GM23248 (cell line): ENCODE results near the gene PHYKPL. TPM values are rescaled to one million over a fixed set of nuclear protein-coding genes. Genes with fewer than 3 reads are reported as not detected.

Experiments used
- DNase-seq: peaks from one replicate; pipeline ENCODE4 v3.0.0-alpha.2; 2015
- H2AFZ ChIP-seq: fragments of 200-600 bp; sonication (generic); 2 replicates; pipeline ENCODE4 v1.6.1; 2016; ENCODE audit warnings: antibody characterized with exemption
- H3F3A ChIP-seq: fragments of 200-600 bp; sonication (generic); 2 replicates; pipeline ENCODE4 v1.6.1; 2016; ENCODE audit warnings: mild to moderate bottlenecking, antibody characterized with exemption, mixed run types; ENCODE audit not compliant: insufficient read depth
- H3K27ac ChIP-seq: fragments of 200-600 bp; sonication (generic); 2 replicates; pipeline ENCODE4 v1.5.1; 2016; ENCODE audit warnings: mild to moderate bottlenecking
- H3K27me3 ChIP-seq: fragments of 200-600 bp; sonication (generic); replicated peaks from 2 replicates; pipeline ENCODE4 v1.6.1; 2016; ENCODE audit warnings: mild to moderate bottlenecking; ENCODE audit not compliant: insufficient read depth
- H3K36me3 ChIP-seq: fragments of 200-600 bp; sonication (generic); 2 replicates; pipeline ENCODE4 v1.6.1; 2016; ENCODE audit warnings: low read depth, mild to moderate bottlenecking
- H3K4me1 ChIP-seq: fragments of 200-600 bp; sonication (generic); 2 replicates; pipeline ENCODE4 v1.6.1; 2016; ENCODE audit warnings: mild to moderate bottlenecking; ENCODE audit not compliant: insufficient read depth
- H3K4me2 ChIP-seq: fragments of 200-600 bp; sonication (generic); one replicate; pipeline ENCODE4 v1.6.1; 2016; ENCODE audit warnings: mild to moderate bottlenecking; ENCODE audit not compliant: unreplicated experiment
- H3K4me3 ChIP-seq: fragments of 200-600 bp; sonication (generic); 2 replicates; pipeline ENCODE4 v1.5.1; 2016; ENCODE audit warnings: mild to moderate bottlenecking
- H3K79me2 ChIP-seq: fragments of 200-600 bp; sonication (generic); 2 replicates; pipeline ENCODE4 v1.6.1; 2016; ENCODE audit warnings: mild to moderate bottlenecking; ENCODE audit not compliant: insufficient read depth
- H3K9ac ChIP-seq: fragments of 200-600 bp; sonication (generic); 2 replicates; pipeline ENCODE4 v1.6.1; 2016; ENCODE audit warnings: mild to moderate bottlenecking
- H3K9me2 ChIP-seq: fragments of 200-600 bp; sonication (generic); 2 replicates; pipeline ENCODE4 v1.6.1; 2016; ENCODE audit warnings: mixed run types, mild to moderate bottlenecking, moderate library complexity; ENCODE audit not compliant: insufficient read depth
- H3K9me3 ChIP-seq: fragments of 200-600 bp; sonication (generic); one replicate; pipeline ENCODE4 v1.6.1; 2017; ENCODE audit warnings: low read depth
- H4K20me1 ChIP-seq: fragments of 200-600 bp; sonication (generic); 2 replicates; pipeline ENCODE4 v1.6.0; 2016; ENCODE audit not compliant: insufficient read depth
- EZH2 ChIP-seq: fragments of 200-600 bp; sonication (generic); IDR thresholded peaks from 2 replicates; pipeline ENCODE4 v1.6.1; 2018; ENCODE audit warnings: antibody characterized with exemption, mild to moderate bottlenecking; ENCODE audit not compliant: insufficient read depth, poor library complexity, severe bottlenecking
- EZH2phosphoT487 ChIP-seq: fragments of 200-600 bp; sonication (generic); IDR thresholded peaks from 2 replicates; pipeline ENCODE4 v1.6.1; 2018; ENCODE audit warnings: antibody characterized with exemption, moderate library complexity, mild to moderate bottlenecking, low read depth; ENCODE audit not compliant: insufficient read depth
- WGBS, 2 experiments: methylation state at CpG; one replicate each; pipeline ENCODE4 v1.1.6; 2015 to 2017; ENCODE audit warnings: low lambda C conversion rate in 2 of 2, low coverage in 1 of 2; ENCODE audit errors: missing lambda C conversion rate in 2 of 2; 5-methylcytosine and 5-hydroxymethylcytosine counted together
- in situ Hi-C: fragments of 300-500 bp; cut with MboI; formaldehyde crosslinking; loops from 2 replicates; pipeline ENCODE4 v1.15.0; 2020
- polyA plus RNA-seq: library from polyadenylated mRNA; unstranded; fragments of >200 nt; fragmentation: Nextera tagmentation; extraction: Ambion mirVana; gene quantifications from 2 replicates; pipeline ENCODE4 v1.2.1, GENCODE V29; 2016
- total RNA-seq: library from RNA; depleted of rRNA; stranded (reverse); fragments of >200 nt; shearing (Covaris generic); gene quantifications from 2 replicates; pipeline ENCODE4 v1.2.3, GENCODE V29; 2014

Gene PHYKPL
- total and polyA plus RNA-seq, 2 experiments from 2014 or later, result 22.9 to 28.9 TPM

GRCh38 chr5:178209334-178210072 is 23.1 kb downstream of the PHYKPL start:
- in situ Hi-C loops, result no loop called here

GRCh38 chr5:178208540-178209227 is 23.9 kb downstream of the PHYKPL start:
- Histone ChIP-seq H3K36me3 (peaks cover 63% of the 10 kb centered on the region; the same call in 1 of the 2 replicates), H3K9me2 (no peaks in the 10 kb centered on the region), H3F3A (peaks cover 68% of the 10 kb centered on the region), H3K9ac (no peak overlapping the region), H3K27me3 (no peaks in the 10 kb centered on the region), H3K4me3 (no peak overlapping the region), H3K79me2 (peaks cover 73% of the 10 kb centered on the region), H2AFZ (no peak overlapping the region), H3K9me3 (no peaks in the 10 kb centered on the region), H4K20me1 (peaks cover 25% of the 10 kb centered on the region), H3K4me1 (peaks cover 16% of the 10 kb centered on the region; the same call in 1 of the 2 replicates), H3K4me2 (no peak overlapping the region), H3K27ac (0 out of 2 replicates have a peak overlapping the region, but pooled peaks have one; percentile 11)
- TF ChIP-seq EZH2phosphoT487, result no peak
- in situ Hi-C loops, result no loop called here
- 58 to 62% methylated on average over 5 of the region's 5 CpGs for WGBS, 2 experiments
- DNase-seq, result peak; percentile 39

More at GRCh38 chr5:178209334-178210072, 23.1 kb downstream of the PHYKPL start:
- no peak overlapping the region for H3K27ac ChIP-seq
- H3K4me1 ChIP-seq, result peaks cover 16% of the 10 kb centered on the region; the same call in 1 of the 2 replicates
- no peak overlapping the region for H3K4me3 ChIP-seq
- H2AFZ ChIP-seq, result no peak overlapping the region
- peaks cover 75% of the 10 kb centered on the region for H3K79me2 ChIP-seq
- no peaks in the 10 kb centered on the region for H3K9me3 ChIP-seq
- H3K36me3 ChIP-seq, result peaks cover 63% of the 10 kb centered on the region; the same call in 1 of the 2 replicates
- no peak for DNase-seq
- H3K9ac ChIP-seq, result no peak overlapping the region
- peaks cover 68% of the 10 kb centered on the region for H3F3A ChIP-seq
- TF ChIP-seq EZH2phosphoT487 (no peak), EZH2 (no peak)
- H3K27me3 ChIP-seq, result no peaks in the 10 kb centered on the region
- no peaks in the 10 kb centered on the region for H3K9me2 ChIP-seq
- H4K20me1 ChIP-seq, result peaks cover 25% of the 10 kb centered on the region
- 88 to 89% methylated on average over 8 of the region's 8 CpGs for WGBS, 2 experiments
- H3K4me2 ChIP-seq, result no peak overlapping the region

GRCh38 chr5:178207917-178208280 is 24.7 kb downstream of the PHYKPL start:
- Histone ChIP-seq H4K20me1 (peaks cover 25% of the 10 kb centered on the region), H3K4me3 (no peak overlapping the region), H3K4me1 (peaks cover 16% of the 10 kb centered on the region; the same call in 1 of the 2 replicates), H3K27ac (peak overlapping the region; percentile 11; the same call in 1 of the 2 replicates), H3K9me2 (no peaks in the 10 kb centered on the region), H3F3A (peaks cover 62% of the 10 kb centered on the region), H3K79me2 (peaks cover 71% of the 10 kb centered on the region), H2AFZ (no peak overlapping the region), H3K9me3 (no peaks in the 10 kb centered on the region), H3K9ac (no peak overlapping the region), H3K36me3 (peaks cover 56% of the 10 kb centered on the region; the same call in 1 of the 2 replicates), H3K4me2 (no peak overlapping the region), H3K27me3 (no peaks in the 10 kb centered on the region)
- DNase-seq, result no peak
- in situ Hi-C loops, result no loop called here
- WGBS, 2 experiments, result 71 to 83% methylated on average over 1 of the region's 1 CpG
- TF ChIP-seq EZH2 (no peak), EZH2phosphoT487 (no peak)

GRCh38 chr5:178207183-178207916 is 25.3 kb downstream of the PHYKPL start:
- no peaks in the 10 kb centered on the region for H3K27me3 ChIP-seq
- DNase-seq, result peak; percentile 67
- peak overlapping the region; percentile 97; the same call in 1 of the 2 replicates for H3K4me3 ChIP-seq
- peaks cover 71% of the 10 kb centered on the region for H3K79me2 ChIP-seq
- WGBS, 2 experiments, result 78 to 82% methylated on average over 5 of the region's 5 CpGs
- in situ Hi-C loops, result no loop called here
- H3F3A ChIP-seq, result peaks cover 62% of the 10 kb centered on the region
- TF ChIP-seq EZH2, result no peak
- TF ChIP-seq EZH2phosphoT487, result no peak
- no peak overlapping the region for H2AFZ ChIP-seq
- peak overlapping the region; percentile 95; the same call in 1 of the 2 replicates for H3K9ac ChIP-seq
- H4K20me1 ChIP-seq, result peaks cover 25% of the 10 kb centered on the region
- peak overlapping the region; percentile 28 for H3K27ac ChIP-seq
- no peaks in the 10 kb centered on the region for H3K9me3 ChIP-seq
- H3K36me3 ChIP-seq, result peaks cover 51% of the 10 kb centered on the region; the same call in 1 of the 2 replicates
- H3K4me2 ChIP-seq, result peak overlapping the region; percentile 90
- H3K4me1 ChIP-seq, result peaks cover 16% of the 10 kb centered on the region; the same call in 1 of the 2 replicates
- no peaks in the 10 kb centered on the region for H3K9me2 ChIP-seq
